HG03442 (cell line): ENCODE measurements around the gene GALNT11.

Experiments
- ATAC-seq: cut with Tn5 transposase; IDR thresholded peaks from one replicate; pipeline ENCODE4 v1.9.1; 2021; ENCODE audit warnings: mild to moderate bottlenecking, moderate library complexity; ENCODE audit not compliant: unreplicated experiment

Gene GALNT11

GRCh38 chr7:152115021-152115718 is 89.7 kb downstream of the GALNT11 start:
- no peak for ATAC-seq

GRCh38 chr7:152117356-152117755 is 91.9 kb downstream of the GALNT11 start:
- ATAC-seq: no peak

- ATAC-seq: no peak
Measured at GRCh38 chr7:152120210-152120609, 94.7 kb downstream of the GALNT11 start.

GRCh38 chr7:152120776-152121175 is 95.3 kb downstream of the GALNT11 start:
- ATAC-seq: no peak

GRCh38 chr7:152121432-152121831 is 96.0 kb downstream of the GALNT11 start:
- ATAC-seq: no peak

GRCh38 chr7:152122540-152122939 is 97.1 kb downstream of the GALNT11 start:
- ATAC-seq: no peak

GRCh38 chr7:152126741-152127140 is 101.3 kb downstream of the GALNT11 start:
- ATAC-seq: no peak

GRCh38 chr7:152127229-152127628 is 101.8 kb downstream of the GALNT11 start:
- ATAC-seq: no peak

- ATAC-seq: no peak
Measured at GRCh38 chr7:152128252-152128651, 102.8 kb downstream of the GALNT11 start.

GRCh38 chr7:152128741-152129461 is 103.4 kb downstream of the GALNT11 start:
- no peak for ATAC-seq

- ATAC-seq: no peak
Measured at GRCh38 chr7:152129682-152130081, 104.2 kb downstream of the GALNT11 start.

- no peak for ATAC-seq
Measured at GRCh38 chr7:152130658-152131590, 105.5 kb downstream of the GALNT11 start.

- ATAC-seq: no peak
Measured at GRCh38 chr7:152131981-152132494, 106.6 kb downstream of the GALNT11 start.

GRCh38 chr7:152132812-152133211 is 107.3 kb downstream of the GALNT11 start:
- ATAC-seq: no peak

GRCh38 chr7:152133804-152134203 is 108.3 kb downstream of the GALNT11 start:
- ATAC-seq: no peak

GRCh38 chr7:152136686-152137085 is 111.2 kb downstream of the GALNT11 start:
- ATAC-seq: no peak

- ATAC-seq: no peak
Measured at GRCh38 chr7:152137476-152138025, 112.1 kb downstream of the GALNT11 start.

- ATAC-seq: no peak
Measured at GRCh38 chr7:152140067-152140466, 114.6 kb downstream of the GALNT11 start.

- ATAC-seq: no peak
Measured at GRCh38 chr7:152140560-152140959, 115.1 kb downstream of the GALNT11 start.

- no peak for ATAC-seq
Measured at GRCh38 chr7:152142976-152143595, 117.6 kb downstream of the GALNT11 start.
